Activated naive CD4-positive, alpha-beta T cell (primary cell): ENCODE results near the gene ZFC3H1.
"Not testable (repeated sequence)": the region's sequence is repeated elsewhere in the genome, so short reads cannot be mapped to it uniquely, and the experiment has no call there.

Experiments
- DNase-seq, 4 experiments: peaks; one replicate each; lab custom pipeline; 2025; lab: John Stamatoyannopoulos, UW

ZFC3H1 gene

GRCh38 chr12:71663561-71664410 is at the start of gene ZFC3H1, which contains the start of gene THAP2:
ZFC3H1 (minus strand) TSS chr12:71663848; CDS start chr12:71663610, 238 bp downstream.
THAP2 (plus strand) TSS chr12:71664301; CDS start chr12:71664510, 209 bp downstream.
- DNase-seq: peak; percentile 61 to 87 (median 74)

GRCh38 chr12:71710276-71711125 is 46.9 kb upstream of the ZFC3H1 start:
- no peak for DNase-seq

- no peak for DNase-seq
Observed at GRCh38 chr12:71708658-71709057, 45.0 kb upstream of the ZFC3H1 start.

GRCh38 chr12:71704920-71705319 is 41.3 kb upstream of the ZFC3H1 start:
- DNase-seq: no peak

GRCh38 chr12:71703206-71703605 is 39.6 kb upstream of the ZFC3H1 start:
- DNase-seq: no peak

- no peak for DNase-seq
Observed at GRCh38 chr12:71702590-71702989, 38.9 kb upstream of the ZFC3H1 start.

- DNase-seq: not testable (repeated sequence)
Observed at GRCh38 chr12:71702181-71702580, 38.5 kb upstream of the ZFC3H1 start.

GRCh38 chr12:71695782-71696181 is 32.1 kb upstream of the ZFC3H1 start:
- no peak for DNase-seq

GRCh38 chr12:71694099-71694820 is 30.6 kb upstream of the ZFC3H1 start:
- no peak for DNase-seq

- DNase-seq: not testable (repeated sequence)
Observed at GRCh38 chr12:71693651-71694050, 30.0 kb upstream of the ZFC3H1 start.

- no peak for DNase-seq
Observed at GRCh38 chr12:71693126-71693525, 29.5 kb upstream of the ZFC3H1 start.

GRCh38 chr12:71691504-71692129 is 28.0 kb upstream of the ZFC3H1 start:
- no peak for DNase-seq

- no peak for DNase-seq
Observed at GRCh38 chr12:71688961-71689570, 25.4 kb upstream of the ZFC3H1 start.

- not testable (repeated sequence) for DNase-seq
Observed at GRCh38 chr12:71687172-71687571, 23.5 kb upstream of the ZFC3H1 start.

GRCh38 chr12:71686658-71687025 is 23.0 kb upstream of the ZFC3H1 start:
- DNase-seq: no peak

- peak; percentile 58 to 80 (median 76) for DNase-seq
Observed at GRCh38 chr12:71685914-71686657, 22.4 kb upstream of the ZFC3H1 start, which contains the start of gene TMEM19. TMEM19 (plus strand) TSS chr12:71686082; CDS start chr12:71686681, 599 bp downstream.

- DNase-seq: peak in 1 of 4 experiments; percentile 9
Observed at GRCh38 chr12:71685312-71685906, 21.8 kb upstream of the ZFC3H1 start.

GRCh38 chr12:71684081-71684480 is 20.4 kb upstream of the ZFC3H1 start:
- no peak for DNase-seq

- DNase-seq: no peak
Observed at GRCh38 chr12:71683633-71684032, 20.0 kb upstream of the ZFC3H1 start.

- no peak for DNase-seq
Observed at GRCh38 chr12:71682466-71682865, 18.8 kb upstream of the ZFC3H1 start.
